Chondrocyte (in vitro differentiated cells): ENCODE measurements around the gene SERPINA9. TPM values are rescaled to one million over a fixed set of nuclear protein-coding genes. Genes with fewer than 3 reads are reported as not detected.

ENCODE experiments used
- DNase-seq: peaks from one replicate; pipeline ENCODE4 v3.0.0; 2021; ENCODE audit warnings: mixed read lengths, low spot score
- H3K27ac Mint-ChIP-seq: one replicate; pipeline ENCODE4 v1.8.0; 2021; ENCODE audit warnings: mild to moderate bottlenecking, moderate library complexity, mixed read lengths; ENCODE audit not compliant: unreplicated experiment
- H3K27me3 Mint-ChIP-seq: 2 replicates; pipeline ENCODE4 v1.8.0; 2021; ENCODE audit warnings: low read depth, mixed read lengths
- H3K36me3 Mint-ChIP-seq: 2 replicates; pipeline ENCODE4 v1.8.0; 2021; ENCODE audit warnings: low read depth, mixed read lengths
- H3K4me1 Mint-ChIP-seq: 2 replicates; pipeline ENCODE4 v1.8.0; 2021; ENCODE audit warnings: low read depth, mild to moderate bottlenecking, mixed read lengths
- H3K4me3 Mint-ChIP-seq: one replicate; pipeline ENCODE4 v1.8.0; 2021; ENCODE audit warnings: mild to moderate bottlenecking, moderate library complexity, mixed read lengths; ENCODE audit not compliant: unreplicated experiment
- H3K9me3 Mint-ChIP-seq: 2 replicates; pipeline ENCODE4 v1.8.0; 2021; ENCODE audit warnings: low read depth, mixed read lengths
- total RNA-seq: library from RNA; stranded (reverse); gene quantifications from 3 replicates; pipeline ENCODE4 v1.2.1, GENCODE V29; 2021
- TF ChIP-seq, protein P1 (sequence below): fragments of 200-600 bp; sonication (generic); IDR thresholded peaks from 2 replicates; pipeline ENCODE4 v1.5.0; 2021; ENCODE audit warnings: antibody characterized with exemption, mild to moderate bottlenecking, moderate library complexity

Gene SERPINA9
- total RNA-seq, 1 donor from 2014 or later = not detected

DNA sequence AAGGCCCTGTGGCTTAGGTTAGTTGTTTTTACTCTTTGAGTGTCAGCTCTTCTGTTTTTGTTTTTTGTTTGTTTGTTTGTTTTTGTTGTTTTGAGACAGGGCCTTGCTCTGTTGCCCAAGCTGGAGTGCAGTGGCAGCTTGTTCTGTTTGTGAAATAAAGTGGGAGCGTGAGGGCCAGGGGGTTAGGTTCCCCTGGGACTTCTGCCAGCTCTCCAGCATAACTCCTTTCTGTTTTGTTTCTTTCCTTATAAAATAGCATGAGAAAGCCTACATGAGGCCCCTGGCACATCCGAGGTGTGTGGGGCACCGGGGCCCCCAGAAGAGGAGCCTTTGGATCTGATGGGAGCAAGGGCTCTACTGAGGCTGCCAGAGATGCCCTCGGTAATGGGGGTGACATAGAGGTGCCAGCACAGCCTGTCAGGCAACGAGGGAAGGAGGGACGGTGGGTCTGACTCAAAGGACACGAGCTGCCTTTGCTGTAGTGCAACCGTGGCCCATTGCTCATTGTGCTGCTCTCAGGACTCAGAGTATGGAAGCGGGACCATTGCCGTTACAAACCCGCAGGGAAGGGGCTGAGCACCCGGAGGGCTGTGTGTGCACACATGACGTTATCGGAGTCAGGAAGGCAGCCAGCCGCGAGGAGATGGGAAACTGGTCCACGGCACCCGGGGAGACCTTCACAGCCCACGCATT is 14.3 kb downstream of the SERPINA9 start:
- H3K9me3 Mint-ChIP-seq = peaks cover 12% of the 10 kb centered on the region
- no peak overlapping the region for H3K27ac Mint-ChIP-seq
- H3K36me3 Mint-ChIP-seq = no peaks in the 10 kb centered on the region
- H3K27me3 Mint-ChIP-seq = peaks cover 14% of the 10 kb centered on the region
- no peak overlapping the region for H3K4me3 Mint-ChIP-seq
- DNase-seq = no peak
- TF ChIP-seq, protein P1, sequence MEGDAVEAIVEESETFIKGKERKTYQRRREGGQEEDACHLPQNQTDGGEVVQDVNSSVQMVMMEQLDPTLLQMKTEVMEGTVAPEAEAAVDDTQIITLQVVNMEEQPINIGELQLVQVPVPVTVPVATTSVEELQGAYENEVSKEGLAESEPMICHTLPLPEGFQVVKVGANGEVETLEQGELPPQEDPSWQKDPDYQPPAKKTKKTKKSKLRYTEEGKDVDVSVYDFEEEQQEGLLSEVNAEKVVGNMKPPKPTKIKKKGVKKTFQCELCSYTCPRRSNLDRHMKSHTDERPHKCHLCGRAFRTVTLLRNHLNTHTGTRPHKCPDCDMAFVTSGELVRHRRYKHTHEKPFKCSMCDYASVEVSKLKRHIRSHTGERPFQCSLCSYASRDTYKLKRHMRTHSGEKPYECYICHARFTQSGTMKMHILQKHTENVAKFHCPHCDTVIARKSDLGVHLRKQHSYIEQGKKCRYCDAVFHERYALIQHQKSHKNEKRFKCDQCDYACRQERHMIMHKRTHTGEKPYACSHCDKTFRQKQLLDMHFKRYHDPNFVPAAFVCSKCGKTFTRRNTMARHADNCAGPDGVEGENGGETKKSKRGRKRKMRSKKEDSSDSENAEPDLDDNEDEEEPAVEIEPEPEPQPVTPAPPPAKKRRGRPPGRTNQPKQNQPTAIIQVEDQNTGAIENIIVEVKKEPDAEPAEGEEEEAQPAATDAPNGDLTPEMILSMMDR = no peak
- H3K4me1 Mint-ChIP-seq = peaks cover 22% of the 10 kb centered on the region

DNA sequence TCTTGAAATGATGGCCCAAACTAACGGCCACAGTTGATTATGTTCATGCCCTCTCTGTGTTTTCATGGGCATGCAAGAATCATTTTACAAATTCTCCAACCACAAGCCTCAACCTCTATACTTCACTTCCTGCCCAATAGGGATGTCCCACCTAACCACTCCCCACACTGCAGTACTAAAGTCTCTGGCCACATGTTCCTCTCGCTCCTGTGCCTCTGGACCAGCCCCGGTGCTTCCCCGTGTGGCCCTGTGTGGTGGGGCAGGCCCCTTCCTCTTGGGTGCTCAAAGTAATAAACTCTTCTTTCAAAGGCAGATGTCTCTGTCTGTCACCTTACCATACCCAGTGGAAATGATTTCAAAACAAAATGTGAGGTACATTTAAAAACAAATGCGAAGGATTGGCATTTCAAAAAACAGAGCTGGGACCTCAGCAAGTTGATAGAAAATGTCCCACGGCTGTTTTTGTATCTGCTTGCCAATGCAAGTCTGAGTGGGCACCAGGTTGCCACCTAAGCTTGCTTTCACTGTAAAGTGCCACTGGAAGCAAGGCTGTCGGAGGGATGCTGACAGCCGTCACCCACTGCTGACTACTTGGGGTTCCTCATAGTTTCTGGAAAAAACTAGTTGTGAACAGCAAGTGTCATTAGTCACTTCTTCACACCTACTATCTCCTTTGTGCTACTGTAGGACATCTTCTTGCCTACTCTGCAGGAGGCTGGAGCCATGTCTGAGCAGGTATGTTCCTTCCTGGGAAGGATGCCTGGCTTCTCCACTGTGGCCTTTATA is 15.2 kb downstream of the SERPINA9 start:
- no peak for DNase-seq

GRCh38 chr14:94458558-94459205 is 17.3 kb downstream of the SERPINA9 start:
- H3K4me1 Mint-ChIP-seq = peaks cover 18% of the 10 kb centered on the region

More for the DNA sequence above, 15.2 kb downstream of the SERPINA9 start:
- TF ChIP-seq, protein P1 = no peak
- no peaks in the 10 kb centered on the region for H3K36me3 Mint-ChIP-seq
- peaks cover 9% of the 10 kb centered on the region for H3K27me3 Mint-ChIP-seq
- peaks cover 20% of the 10 kb centered on the region for H3K9me3 Mint-ChIP-seq
- H3K4me3 Mint-ChIP-seq = no peak overlapping the region
- H3K4me1 Mint-ChIP-seq = peaks cover 18% of the 10 kb centered on the region
- no peak overlapping the region for H3K27ac Mint-ChIP-seq

GRCh38 chr14:94458096-94458495 is 17.9 kb downstream of the SERPINA9 start:
- Mint-ChIP-seq H3K27me3 (peaks cover 13% of the 10 kb centered on the region), H3K9me3 (peaks cover 35% of the 10 kb centered on the region), H3K27ac (no peak overlapping the region), H3K4me1 (peaks cover 18% of the 10 kb centered on the region), H3K4me3 (no peak overlapping the region), H3K36me3 (no peaks in the 10 kb centered on the region)
- no peak for DNase-seq
- TF ChIP-seq, protein P1 = no peak

More at GRCh38 chr14:94458558-94459205, 17.3 kb downstream of the SERPINA9 start:
- no peak overlapping the region for H3K4me3 Mint-ChIP-seq
- TF ChIP-seq, protein P1 = no peak
- peaks cover 35% of the 10 kb centered on the region for H3K9me3 Mint-ChIP-seq
- peak overlapping the region; percentile 59 for H3K27ac Mint-ChIP-seq
- no peak for DNase-seq
- H3K27me3 Mint-ChIP-seq = peaks cover 12% of the 10 kb centered on the region
- no peaks in the 10 kb centered on the region for H3K36me3 Mint-ChIP-seq

DNA sequence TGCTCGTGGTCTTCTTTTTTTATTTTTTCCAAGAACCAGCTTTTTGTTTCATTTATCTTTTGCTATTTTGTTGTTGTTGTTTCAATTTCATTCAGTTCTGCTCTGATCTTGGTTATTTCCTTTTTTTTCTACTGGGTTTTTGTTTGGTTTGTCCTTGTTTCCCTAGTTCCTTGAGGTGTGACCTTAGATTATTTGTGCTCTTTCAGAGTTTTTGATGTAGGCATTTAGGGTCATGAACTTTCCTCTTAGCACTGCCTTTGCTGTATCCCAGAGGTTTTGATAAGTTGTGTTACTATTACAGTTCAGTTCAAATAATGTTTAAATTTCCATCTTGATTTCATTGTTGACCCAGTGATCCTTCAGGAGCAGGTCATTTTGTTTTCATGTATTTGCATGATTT is 20.1 kb downstream of the SERPINA9 start:
- Mint-ChIP-seq H3K27ac (no peak overlapping the region), H3K9me3 (peaks cover 35% of the 10 kb centered on the region), H3K27me3 (peaks cover 31% of the 10 kb centered on the region), H3K4me3 (no peak overlapping the region), H3K36me3 (no peaks in the 10 kb centered on the region), H3K4me1 (peaks cover 14% of the 10 kb centered on the region)
- DNase-seq = no peak
- TF ChIP-seq, protein P1 = no peak
